ENCODE data around the gene USP9X. TPM values are rescaled to one million over a fixed set of nuclear protein-coding genes. Genes with fewer than 3 reads are reported as not detected.

The USP9X gene, protein sequence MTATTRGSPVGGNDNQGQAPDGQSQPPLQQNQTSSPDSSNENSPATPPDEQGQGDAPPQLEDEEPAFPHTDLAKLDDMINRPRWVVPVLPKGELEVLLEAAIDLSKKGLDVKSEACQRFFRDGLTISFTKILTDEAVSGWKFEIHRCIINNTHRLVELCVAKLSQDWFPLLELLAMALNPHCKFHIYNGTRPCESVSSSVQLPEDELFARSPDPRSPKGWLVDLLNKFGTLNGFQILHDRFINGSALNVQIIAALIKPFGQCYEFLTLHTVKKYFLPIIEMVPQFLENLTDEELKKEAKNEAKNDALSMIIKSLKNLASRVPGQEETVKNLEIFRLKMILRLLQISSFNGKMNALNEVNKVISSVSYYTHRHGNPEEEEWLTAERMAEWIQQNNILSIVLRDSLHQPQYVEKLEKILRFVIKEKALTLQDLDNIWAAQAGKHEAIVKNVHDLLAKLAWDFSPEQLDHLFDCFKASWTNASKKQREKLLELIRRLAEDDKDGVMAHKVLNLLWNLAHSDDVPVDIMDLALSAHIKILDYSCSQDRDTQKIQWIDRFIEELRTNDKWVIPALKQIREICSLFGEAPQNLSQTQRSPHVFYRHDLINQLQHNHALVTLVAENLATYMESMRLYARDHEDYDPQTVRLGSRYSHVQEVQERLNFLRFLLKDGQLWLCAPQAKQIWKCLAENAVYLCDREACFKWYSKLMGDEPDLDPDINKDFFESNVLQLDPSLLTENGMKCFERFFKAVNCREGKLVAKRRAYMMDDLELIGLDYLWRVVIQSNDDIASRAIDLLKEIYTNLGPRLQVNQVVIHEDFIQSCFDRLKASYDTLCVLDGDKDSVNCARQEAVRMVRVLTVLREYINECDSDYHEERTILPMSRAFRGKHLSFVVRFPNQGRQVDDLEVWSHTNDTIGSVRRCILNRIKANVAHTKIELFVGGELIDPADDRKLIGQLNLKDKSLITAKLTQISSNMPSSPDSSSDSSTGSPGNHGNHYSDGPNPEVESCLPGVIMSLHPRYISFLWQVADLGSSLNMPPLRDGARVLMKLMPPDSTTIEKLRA (N-terminal part only)
- total RNA-seq (2021) = 163 to 177 TPM (median 175 TPM) in 3 replicates
- percentile 94 among the genes with signal in this experiment for Bru-seq, nascent RNA
- long read RNA-seq, experiment 1, full-length matches to known transcripts = 34 of 370 reads
- long read RNA-seq, experiment 1, partial matches to known transcripts = 291 of 370 reads
- long read RNA-seq, experiment 1, other reads (novel, unspliced or antisense) = 45 of 370 reads
- long read RNA-seq, experiment 2, full-length matches to known transcripts = 10 of 260 reads
- long read RNA-seq, experiment 2, partial matches to known transcripts = 182 of 260 reads
- long read RNA-seq, experiment 2, other reads (novel, unspliced or antisense) = 68 of 260 reads
- long read RNA-seq, experiment 3, partial matches to known transcripts = 4 of 5 reads
- long read RNA-seq, experiment 3, other reads (novel, unspliced or antisense) = 1 of 5 reads

- Mint-ChIP-seq H3K4me3 (peak within 1 kb of the TSS; percentile 81), H3K4me1 (peaks cover 39% of the 10 kb centered on the region), H3K36me3 (peaks cover 29% of the 10 kb centered on the region), H3K27me3 (ENCODE audit: low read depth) (no peaks in the 10 kb centered on the region), H3K27ac (peak within 1 kb of the TSS; percentile 99), H3K9me3 (no peaks in the 10 kb centered on the region)
- peak; percentile 76 for ATAC-seq
- peak; percentile 82 for DNase-seq (ENCODE audit: low spot score)
- peak; percentile 0; the same call in 1 of the 2 replicates for TF ChIP-seq SP1 (CRISPR knock-in tag; conservative IDR thresholded peaks at IDR 0.05)
- TF ChIP-seq, protein P1, sequence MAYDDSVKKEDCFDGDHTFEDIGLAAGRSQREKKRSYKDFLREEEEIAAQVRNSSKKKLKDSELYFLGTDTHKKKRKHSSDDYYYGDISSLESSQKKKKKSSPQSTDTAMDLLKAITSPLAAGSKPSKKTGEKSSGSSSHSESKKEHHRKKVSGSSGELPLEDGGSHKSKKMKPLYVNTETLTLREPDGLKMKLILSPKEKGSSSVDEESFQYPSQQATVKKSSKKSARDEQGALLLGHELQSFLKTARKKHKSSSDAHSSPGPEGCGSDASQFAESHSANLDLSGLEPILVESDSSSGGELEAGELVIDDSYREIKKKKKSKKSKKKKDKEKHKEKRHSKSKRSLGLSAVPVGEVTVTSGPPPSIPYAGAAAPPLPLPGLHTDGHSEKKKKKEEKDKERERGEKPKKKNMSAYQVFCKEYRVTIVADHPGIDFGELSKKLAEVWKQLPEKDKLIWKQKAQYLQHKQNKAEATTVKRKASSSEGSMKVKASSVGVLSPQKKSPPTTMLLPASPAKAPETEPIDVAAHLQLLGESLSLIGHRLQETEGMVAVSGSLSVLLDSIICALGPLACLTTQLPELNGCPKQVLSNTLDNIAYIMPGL (CRISPR knock-in tag; IDR thresholded peaks at IDR 0.05) = no peak
- 0 out of 2 replicates have a peak, but pooled peaks have one; percentile 1 for TF ChIP-seq CREM (CRISPR knock-in tag; IDR thresholded peaks at IDR 0.05)
- TF ChIP-seq FOXP1 (CRISPR knock-in tag; IDR thresholded peaks at IDR 0.05; ENCODE audit: borderline replicate concordance) = 0 out of 2 replicates have a peak, but pooled peaks have one; percentile 3
- TF ChIP-seq, protein P2, sequence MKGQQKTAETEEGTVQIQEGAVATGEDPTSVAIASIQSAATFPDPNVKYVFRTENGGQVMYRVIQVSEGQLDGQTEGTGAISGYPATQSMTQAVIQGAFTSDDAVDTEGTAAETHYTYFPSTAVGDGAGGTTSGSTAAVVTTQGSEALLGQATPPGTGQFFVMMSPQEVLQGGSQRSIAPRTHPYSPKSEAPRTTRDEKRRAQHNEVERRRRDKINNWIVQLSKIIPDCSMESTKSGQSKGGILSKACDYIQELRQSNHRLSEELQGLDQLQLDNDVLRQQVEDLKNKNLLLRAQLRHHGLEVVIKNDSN (CRISPR knock-in tag; IDR thresholded peaks at IDR 0.05) = no peak
- no peak for TF ChIP-seq ZNF138 (CRISPR knock-in tag; conservative IDR thresholded peaks at IDR 0.05)
- TF ChIP-seq, protein P3, sequence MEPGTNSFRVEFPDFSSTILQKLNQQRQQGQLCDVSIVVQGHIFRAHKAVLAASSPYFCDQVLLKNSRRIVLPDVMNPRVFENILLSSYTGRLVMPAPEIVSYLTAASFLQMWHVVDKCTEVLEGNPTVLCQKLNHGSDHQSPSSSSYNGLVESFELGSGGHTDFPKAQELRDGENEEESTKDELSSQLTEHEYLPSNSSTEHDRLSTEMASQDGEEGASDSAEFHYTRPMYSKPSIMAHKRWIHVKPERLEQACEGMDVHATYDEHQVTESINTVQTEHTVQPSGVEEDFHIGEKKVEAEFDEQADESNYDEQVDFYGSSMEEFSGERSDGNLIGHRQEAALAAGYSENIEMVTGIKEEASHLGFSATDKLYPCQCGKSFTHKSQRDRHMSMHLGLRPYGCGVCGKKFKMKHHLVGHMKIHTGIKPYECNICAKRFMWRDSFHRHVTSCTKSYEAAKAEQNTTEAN (CRISPR knock-in tag; IDR thresholded peaks at IDR 0.05) = peak; percentile 43; the same call in 1 of the 2 replicates
- ChIA-PET POLR2A (interaction anchor here (0.6 to 3.4 kb wide), 9 partner anchors 11 to 326 kb away, joined by 3 to 20 read pairs (median 6); no protein-coding TSS in a partner anchor), CTCF (interaction anchor here (0.7 to 1.3 kb wide), 4 partner anchors 30 to 433 kb away, joined by 3 to 6 read pairs (median 3); no protein-coding TSS in a partner anchor)
These were observed at the start of gene USP9X for GRCh38 chrX:41084893-41085511. Gene USP9X, plus strand, starts transcription at chrX:41085445. Its CDS starts 38,184 bp downstream, at chrX:41123629.

DNA sequence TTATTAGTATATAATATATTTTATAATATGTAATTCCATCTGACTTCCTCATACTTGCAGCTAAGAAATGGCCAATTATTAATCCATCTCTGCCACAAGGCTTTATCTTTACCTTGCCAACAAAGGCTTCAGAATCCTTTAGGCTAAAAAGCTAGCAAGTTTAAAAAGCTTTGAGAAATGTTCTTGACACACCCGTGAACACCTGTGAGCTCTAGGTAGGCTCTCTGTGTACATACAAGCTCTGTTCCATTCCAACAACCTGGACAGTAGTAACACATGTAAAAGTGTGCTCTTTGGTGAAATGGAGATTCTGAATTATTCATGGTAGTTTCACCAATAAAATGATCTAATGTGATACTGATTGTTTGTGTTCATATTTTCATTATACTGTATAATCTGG is 49.7 kb upstream of the USP9X start:
- Mint-ChIP-seq H3K9me3 (no peaks in the 10 kb centered on the region), H3K27ac (no peak overlapping the region), H3K4me1 (peaks cover 12% of the 10 kb centered on the region), H3K36me3 (no peaks in the 10 kb centered on the region), H3K27me3 (ENCODE audit: low read depth) (no peaks in the 10 kb centered on the region), H3K4me3 (no peak overlapping the region)
- no peak for DNase-seq (ENCODE audit: low spot score)
- ChIA-PET POLR2A (no interaction called here), CTCF (no interaction called here)
- ATAC-seq = no peak
- TF ChIP-seq, protein P3 (CRISPR knock-in tag; IDR thresholded peaks at IDR 0.05) = no peak
- no peak for TF ChIP-seq TEAD4 (CRISPR knock-in tag; IDR thresholded peaks at IDR 0.05)
- no peak for TF ChIP-seq GABPB1 (CRISPR knock-in tag; IDR thresholded peaks at IDR 0.05)
- TF ChIP-seq, protein P4, sequence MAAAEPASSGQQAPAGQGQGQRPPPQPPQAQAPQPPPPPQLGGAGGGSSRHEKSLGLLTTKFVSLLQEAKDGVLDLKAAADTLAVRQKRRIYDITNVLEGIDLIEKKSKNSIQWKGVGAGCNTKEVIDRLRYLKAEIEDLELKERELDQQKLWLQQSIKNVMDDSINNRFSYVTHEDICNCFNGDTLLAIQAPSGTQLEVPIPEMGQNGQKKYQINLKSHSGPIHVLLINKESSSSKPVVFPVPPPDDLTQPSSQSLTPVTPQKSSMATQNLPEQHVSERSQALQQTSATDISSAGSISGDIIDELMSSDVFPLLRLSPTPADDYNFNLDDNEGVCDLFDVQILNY (CRISPR knock-in tag; IDR thresholded peaks at IDR 0.05) = no peak
- no peak for TF ChIP-seq ETV6 (CRISPR knock-in tag; IDR thresholded peaks at IDR 0.05)
- TF ChIP-seq ATF6 (CRISPR knock-in tag; IDR thresholded peaks at IDR 0.05) = no peak
- no peak for TF ChIP-seq FOXJ3 (CRISPR knock-in tag; IDR thresholded peaks at IDR 0.05; ENCODE audit: borderline replicate concordance)
- no peak for TF ChIP-seq ZNF416 (CRISPR knock-in tag; IDR thresholded peaks at IDR 0.05)
- TF ChIP-seq ATF1 (CRISPR knock-in tag; IDR thresholded peaks at IDR 0.05) = no peak
- TF ChIP-seq NR1H2 (CRISPR knock-in tag; IDR thresholded peaks at IDR 0.05) = no peak
- no peak for TF ChIP-seq JAZF1 (CRISPR knock-in tag; IDR thresholded peaks at IDR 0.05)
- no peak for TF ChIP-seq KAT7 (CRISPR knock-in tag; IDR thresholded peaks at IDR 0.05; ENCODE audit: borderline replicate concordance)
